ENCODE results near the gene NUP93.

GRCh38 chr16:56898847-56899246 is 168.9 kb downstream of the NUP93 start:
- no peak for TF ChIP-seq POLR2A (IDR thresholded peaks at IDR 0.05; ENCODE audit: low read depth, low read length)
- TF ChIP-seq EZH2 (IDR thresholded peaks at IDR 0.05; ENCODE audit: borderline replicate concordance, low read depth, low read length, severe bottlenecking) = no peak
- TF ChIP-seq, protein P1, sequence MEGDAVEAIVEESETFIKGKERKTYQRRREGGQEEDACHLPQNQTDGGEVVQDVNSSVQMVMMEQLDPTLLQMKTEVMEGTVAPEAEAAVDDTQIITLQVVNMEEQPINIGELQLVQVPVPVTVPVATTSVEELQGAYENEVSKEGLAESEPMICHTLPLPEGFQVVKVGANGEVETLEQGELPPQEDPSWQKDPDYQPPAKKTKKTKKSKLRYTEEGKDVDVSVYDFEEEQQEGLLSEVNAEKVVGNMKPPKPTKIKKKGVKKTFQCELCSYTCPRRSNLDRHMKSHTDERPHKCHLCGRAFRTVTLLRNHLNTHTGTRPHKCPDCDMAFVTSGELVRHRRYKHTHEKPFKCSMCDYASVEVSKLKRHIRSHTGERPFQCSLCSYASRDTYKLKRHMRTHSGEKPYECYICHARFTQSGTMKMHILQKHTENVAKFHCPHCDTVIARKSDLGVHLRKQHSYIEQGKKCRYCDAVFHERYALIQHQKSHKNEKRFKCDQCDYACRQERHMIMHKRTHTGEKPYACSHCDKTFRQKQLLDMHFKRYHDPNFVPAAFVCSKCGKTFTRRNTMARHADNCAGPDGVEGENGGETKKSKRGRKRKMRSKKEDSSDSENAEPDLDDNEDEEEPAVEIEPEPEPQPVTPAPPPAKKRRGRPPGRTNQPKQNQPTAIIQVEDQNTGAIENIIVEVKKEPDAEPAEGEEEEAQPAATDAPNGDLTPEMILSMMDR (IDR thresholded peaks at IDR 0.05; ENCODE audit: extremely low read depth in 1 of 2, insufficient read depth in 1 of 2, low read depth in 1 of 2, low read length in 2 of 2) = no peak
- TF ChIP-seq POLR2AphosphoS5 (IDR thresholded peaks at IDR 0.05; ENCODE audit: insufficient read depth, low read depth, low read length) = no peak
- TF ChIP-seq MYC (IDR thresholded peaks at IDR 0.05; ENCODE audit: low read depth, low read length) = no peak
- TF ChIP-seq, protein P2, sequence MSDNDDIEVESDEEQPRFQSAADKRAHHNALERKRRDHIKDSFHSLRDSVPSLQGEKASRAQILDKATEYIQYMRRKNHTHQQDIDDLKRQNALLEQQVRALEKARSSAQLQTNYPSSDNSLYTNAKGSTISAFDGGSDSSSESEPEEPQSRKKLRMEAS (IDR thresholded peaks at IDR 0.05; ENCODE audit: insufficient read depth, insufficient read length) = no peak
- TF ChIP-seq FOS (IDR thresholded peaks at IDR 0.05; ENCODE audit: borderline replicate concordance, insufficient read depth, low read length) = no peak
